GM21447 (cell line): ENCODE data around the gene BCL2L1.
"Not testable (repeated sequence)": the region's sequence is repeated elsewhere in the genome, so short reads cannot be mapped to it uniquely, and the experiment has no call there.

Experiments
- ATAC-seq: cut with Tn5 transposase; IDR thresholded peaks from one replicate; pipeline ENCODE4 v1.9.1; 2021; ENCODE audit not compliant: unreplicated experiment

Gene BCL2L1

DNA sequence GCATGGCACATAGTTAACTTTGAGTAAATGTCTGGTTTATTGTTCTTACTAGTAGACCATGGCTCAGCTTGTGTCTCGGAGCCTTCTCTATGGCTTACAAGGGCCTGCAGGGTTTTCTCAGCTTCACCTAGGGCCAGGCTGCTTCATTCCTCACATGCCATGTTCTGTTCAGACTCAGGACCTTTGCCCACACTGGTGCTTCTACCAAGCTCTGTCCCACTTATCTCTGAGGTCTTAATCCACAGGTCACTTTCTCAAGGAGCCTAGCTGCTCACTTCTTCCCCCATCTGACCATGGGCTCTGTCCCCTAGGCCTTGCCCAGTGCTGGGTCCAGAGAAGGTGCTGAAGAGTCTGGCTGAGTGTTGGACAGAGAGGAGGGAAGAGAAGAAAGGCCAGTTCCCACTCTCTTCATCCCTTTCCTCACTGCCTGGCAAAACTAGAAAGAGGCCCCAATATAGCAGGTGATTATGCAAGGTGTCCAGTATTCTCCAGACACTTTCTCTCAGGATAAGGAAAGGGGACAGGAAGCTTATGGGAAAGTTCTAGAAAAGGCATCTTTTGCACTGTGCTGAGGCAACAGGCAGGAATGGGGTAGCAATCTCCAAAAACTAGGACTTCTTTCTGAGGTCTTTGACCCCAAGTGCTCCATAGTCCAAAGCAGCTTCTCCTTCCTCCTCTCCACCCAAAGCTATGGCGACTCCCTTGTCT, 45.0 kb downstream of the BCL2L1 start:
- ATAC-seq, result no peak

DNA sequence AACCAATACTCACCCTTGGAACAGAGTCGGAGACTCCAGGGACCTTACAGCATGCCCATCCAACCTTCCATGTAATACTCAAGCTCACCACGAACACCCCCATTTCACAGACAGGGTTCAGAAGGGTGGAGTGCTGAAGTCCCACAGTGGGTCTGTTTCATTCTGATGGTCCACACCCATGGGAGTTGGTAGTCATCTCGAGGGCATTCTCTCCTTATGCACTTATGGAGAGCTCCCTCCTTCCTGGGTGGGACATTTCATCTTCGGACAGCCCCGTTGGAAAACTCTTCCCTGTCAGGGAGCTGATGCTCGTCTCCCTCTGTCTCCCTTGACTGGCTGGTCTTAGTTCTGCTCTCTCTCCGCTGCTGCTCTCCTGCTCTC, 46.1 kb downstream of the BCL2L1 start:
- no peak for ATAC-seq

DNA sequence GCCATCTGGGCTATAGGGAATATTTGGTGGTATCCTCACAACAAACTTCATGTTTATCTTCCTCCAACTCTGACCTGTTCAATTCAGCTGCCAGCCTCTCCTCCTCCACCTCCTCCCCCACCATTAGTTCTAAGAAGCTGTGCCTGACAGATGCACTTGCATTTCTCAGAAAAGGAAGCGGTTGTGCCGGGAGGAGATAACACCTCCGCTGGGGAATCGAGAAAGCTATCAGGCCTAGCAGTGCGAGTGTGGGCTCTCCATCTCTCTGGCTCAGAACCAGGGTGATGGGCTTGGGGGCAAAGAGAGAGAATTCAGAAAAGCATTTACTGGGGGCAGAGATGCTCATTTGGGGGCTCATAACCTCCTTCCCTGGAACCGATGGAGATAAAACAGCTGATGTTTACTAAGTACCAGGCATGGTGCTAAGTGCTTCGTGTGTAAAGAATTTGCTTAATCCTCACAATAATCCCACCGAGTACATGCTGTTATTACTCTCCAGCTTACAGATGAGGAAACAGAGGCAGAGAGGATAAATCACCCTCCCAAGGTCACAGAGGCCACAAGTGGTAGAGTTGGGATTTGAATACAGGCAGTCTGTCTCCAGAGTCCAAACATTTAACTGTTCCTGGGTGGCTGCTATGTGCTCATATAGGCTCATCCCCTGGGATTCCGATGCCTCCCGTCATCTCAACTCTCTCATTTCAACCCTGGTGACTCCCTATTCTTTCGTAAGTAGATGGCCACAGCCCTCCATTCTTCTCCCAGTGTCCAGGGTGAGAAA, 46.6 kb downstream of the BCL2L1 start:
- no peak for ATAC-seq

DNA sequence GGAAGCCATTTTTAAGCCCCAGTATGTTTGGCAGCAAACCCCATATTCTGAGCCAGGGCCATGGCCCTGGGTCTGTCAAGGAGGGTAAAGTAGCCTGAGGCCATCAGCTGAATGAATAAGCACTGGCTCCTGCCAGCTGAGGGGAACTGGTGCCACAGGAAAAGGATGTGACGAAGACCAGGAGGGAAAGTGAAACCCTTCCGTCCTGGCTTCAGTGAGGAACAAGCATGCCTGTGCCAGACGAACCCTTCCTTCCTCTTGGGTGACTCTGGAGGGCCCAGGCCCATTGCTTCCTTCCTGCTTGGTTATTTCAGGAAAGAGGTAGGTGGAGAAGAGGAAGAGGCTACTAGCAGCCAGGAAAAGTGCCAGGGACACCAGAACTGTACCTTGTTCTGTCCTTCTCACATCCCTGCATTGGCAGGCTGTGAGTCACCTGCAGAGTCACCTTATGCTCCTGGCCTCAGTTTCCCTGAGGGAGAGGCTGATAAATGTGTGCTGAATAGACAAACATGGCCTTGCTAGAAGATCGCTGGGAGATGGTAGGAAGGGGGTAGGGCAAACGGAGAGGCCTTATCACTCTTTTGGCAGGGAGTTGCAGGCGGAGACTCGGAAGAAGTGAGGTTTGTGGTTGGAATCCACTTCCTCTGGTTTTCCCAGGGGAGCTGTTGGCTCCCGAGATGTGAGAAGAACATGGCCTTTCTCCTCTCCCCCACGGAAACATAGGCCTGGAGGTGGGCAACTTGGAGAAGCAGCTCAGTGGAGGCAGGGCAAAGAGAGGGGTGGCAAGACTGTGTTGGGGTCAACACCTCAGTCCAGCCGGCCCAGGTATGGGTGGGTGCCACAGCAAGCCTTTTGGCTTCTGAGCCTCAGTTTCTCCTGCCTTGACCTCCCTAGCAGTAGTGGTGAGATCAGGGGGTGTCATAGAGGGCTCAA, 47.5 kb downstream of the BCL2L1 start:
- peak; percentile 69 for ATAC-seq

DNA sequence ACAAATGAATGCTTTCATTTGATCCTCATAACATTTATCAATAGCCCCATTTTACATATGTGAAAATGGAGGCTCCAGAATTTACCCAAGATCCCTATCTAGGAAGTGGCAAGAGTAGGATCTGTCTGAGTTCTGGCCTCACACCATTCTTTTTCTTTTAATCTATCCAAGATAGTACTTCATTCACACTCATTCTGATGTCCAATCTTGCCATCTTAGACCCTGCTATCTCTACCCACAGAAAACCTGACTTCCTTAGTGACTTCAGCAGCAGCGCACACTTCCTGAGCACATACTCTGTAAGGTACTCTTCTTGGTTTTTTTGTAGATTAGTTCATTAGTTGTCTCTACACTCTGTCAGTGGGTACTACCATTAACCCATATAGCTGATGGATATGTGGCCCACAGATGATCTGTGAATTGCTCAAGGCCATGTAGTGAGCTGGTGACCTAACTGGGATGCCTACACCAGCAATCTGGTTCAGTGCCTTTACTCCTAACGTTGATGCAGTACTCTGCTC, 48.7 kb downstream of the BCL2L1 start:
- ATAC-seq, result no peak

DNA sequence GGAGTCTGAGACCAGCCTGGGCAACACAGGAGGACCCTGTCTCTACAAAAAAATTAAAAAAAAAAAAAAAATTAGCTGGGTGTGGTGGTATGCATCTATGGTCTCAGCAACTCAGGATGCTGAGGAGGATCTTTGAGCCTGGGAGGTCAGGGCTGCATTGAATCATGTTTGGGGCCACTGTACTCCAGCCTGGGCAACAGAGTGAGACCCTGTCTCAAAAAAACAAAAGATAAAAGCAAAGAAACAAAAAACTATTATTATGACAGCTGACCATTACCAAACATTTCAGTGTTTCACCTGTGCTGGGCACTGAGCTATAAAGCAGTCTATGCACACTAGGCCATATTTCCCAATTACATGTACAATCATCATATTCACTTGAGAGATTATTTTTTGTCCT, 49.2 kb downstream of the BCL2L1 start:
- no peak for ATAC-seq

DNA sequence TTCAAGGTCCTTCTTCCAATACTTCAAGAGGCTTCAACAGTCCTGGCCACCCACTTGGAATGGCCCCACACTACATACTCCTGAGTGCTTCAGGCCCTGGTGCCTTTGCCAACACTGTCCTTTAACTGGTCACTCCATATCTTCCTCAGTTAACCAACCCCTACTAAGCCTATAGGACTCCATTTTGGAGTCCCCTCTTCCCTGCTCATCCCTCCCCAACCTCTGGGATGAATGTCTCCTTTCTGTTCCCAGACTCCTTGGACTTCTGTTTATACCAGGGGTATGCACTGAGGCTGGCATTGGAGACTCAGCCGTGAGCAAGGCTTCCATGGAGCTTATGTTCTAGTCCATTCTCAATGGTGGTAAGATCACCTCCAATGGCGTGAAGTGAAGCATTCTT, 51.3 kb downstream of the BCL2L1 start:
- ATAC-seq, result no peak

DNA sequence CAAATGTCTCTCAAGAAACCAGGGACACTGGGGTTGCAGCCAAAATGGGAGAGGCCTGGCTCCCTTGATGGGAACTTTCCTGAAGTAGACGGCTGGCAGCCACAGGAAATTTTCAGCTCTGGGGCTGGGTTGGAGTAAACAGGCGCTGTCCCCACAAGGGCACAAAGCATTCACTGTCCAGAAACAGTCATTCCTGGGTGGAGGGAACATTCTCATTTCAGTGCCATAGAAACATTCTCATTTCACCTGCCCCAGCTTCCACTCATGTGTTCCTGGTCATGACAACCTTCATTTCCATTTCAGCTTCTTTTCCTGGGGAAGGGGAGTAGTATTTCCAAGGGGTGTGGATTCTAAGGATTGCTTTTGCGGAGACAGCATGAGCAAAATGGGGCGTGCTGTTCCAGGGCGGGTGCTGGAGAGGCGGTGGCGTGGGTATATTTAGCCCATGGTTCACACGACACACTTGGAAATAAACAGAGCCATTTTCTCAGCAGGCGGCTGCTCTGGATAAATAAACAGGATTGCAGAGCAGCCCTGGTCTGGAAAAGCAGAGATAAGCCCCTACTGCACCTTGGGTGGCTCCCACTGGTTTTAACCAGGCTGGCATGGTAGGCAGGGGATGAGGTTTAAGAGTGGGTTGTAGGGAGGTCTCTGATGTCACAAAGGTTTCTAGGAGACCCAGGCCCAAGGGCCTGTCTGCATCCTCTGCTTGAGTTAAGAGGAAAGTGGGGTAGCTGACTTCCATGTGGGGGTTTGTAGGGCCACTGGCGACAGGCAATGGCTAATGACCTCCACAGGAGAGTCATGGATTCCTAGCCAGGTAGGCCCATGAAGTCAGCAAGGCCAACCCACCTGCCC, 52.1 kb downstream of the BCL2L1 start:
- ATAC-seq, result no peak

DNA sequence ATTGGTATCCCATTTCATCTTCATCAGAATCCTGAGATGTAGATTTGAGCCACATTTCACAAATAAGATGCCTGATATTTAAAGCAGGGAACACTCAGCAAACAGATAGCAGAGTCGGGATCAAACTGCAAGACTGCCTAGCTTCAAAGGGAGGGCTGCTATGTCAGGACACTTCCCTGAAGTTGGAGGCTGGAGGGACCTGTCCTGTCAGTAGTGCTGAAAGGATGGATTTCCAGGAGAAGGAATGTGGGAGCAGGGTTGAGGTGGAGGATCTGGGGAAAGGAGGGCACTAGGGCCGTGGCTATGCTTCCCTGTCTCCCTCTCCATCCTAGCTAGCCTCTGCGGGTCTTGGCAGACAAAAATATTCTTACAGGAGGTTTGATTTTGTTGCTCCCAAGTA, 52.8 kb downstream of the BCL2L1 start:
- ATAC-seq, result no peak

DNA sequence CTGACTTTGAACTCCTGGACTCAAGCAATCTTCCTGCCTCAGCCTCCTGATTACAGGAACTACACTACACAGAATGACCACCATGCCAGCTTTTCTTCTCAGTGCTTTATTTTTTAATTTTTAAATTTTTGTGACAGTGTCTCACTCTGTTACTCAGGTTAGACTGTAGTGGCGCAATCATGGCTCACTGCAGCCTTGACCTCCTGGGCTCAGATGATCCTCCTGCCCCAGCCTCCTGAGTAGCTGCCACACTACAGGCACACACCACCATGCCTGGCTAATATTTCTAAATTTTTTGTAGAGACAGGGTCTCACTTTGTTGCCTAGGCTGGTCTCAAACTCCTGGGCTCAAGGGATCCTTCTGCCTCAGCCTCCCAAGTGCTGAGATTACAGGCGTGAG, 53.7 kb downstream of the BCL2L1 start:
- not testable (repeated sequence) for ATAC-seq

DNA sequence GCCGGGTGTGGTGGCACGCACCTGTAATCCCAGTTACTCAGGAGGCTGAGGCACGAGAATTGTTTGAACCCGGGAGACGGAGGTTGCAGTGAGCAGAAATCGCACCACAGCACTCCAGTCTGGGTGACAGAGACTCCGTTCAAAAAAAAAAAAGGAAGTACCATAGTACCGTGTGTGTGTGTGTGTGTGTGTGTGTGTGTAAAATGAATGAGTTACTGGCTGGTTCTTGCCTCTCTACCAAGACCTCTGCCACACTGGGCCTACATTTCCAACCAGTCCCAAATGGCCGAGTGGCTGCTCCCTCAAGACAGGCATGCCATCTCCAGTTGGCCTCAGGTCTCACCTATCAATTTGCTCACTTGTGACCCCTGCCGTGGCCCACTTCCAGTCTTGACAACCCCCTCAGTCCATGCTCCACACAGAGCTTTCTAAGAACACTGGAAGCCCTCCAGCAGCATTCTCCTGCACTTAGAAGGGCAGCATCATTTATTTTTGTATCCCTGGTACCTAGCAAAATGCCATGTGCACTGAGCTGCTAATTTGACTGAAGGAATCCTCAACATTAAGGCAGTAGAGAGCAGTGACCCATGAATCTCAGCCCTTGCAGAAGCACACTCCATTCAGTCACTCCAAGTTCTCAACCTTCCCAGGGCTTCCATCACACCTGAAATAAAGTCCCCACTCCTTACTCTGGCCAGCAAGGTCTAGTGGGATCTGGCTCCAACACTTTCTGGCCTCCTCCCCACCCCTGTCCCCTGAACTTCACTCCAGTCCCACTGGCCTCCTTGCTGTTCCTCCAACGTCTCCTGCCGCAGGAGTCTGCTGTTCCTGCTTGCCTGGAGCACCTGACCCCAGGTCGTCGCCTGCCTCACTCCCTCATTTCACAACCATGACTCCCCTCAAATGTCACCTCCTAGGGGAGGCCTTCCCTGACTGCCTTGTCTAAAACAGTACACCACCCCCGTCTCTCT, 55.1 kb downstream of the BCL2L1 start:
- no peak for ATAC-seq

DNA sequence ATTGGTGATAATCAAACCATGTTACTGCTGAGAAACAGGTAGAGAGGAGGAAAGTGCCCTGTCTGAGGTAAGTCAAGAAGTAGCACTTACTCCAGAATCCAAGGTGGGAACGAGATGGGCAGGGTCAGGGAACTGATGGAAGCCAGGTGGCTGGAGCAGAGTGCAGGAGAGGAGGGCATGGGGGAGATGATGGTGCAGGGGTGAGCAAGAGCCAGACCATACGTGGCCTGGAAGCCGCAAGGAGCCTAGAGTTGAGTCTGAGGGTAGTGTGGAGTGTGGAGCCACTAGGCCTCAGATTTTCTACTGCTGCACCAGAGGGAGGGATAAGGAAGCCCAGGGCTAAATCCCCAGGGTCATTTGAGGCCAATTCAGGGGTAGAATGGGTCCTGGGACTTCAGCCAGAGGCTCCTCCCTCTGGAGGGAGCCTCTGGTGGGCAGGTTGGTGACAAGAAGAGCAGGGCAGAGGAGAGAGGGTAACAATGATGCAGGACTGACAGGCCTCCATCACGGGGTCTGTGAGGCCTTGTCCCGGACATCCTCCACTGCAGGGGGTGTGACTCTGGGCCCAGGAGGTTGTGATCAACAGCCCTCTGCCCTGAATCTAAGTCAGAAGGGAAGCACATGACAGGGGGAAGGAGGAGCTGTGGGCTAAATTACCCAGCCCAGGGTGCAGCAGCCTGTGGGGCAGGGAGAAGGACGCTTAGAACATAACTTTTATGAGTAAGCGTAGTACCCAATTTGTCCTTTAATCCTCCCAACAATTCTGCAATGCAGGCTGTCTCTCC, 56.2 kb downstream of the BCL2L1 start:
- ATAC-seq, result no peak

DNA sequence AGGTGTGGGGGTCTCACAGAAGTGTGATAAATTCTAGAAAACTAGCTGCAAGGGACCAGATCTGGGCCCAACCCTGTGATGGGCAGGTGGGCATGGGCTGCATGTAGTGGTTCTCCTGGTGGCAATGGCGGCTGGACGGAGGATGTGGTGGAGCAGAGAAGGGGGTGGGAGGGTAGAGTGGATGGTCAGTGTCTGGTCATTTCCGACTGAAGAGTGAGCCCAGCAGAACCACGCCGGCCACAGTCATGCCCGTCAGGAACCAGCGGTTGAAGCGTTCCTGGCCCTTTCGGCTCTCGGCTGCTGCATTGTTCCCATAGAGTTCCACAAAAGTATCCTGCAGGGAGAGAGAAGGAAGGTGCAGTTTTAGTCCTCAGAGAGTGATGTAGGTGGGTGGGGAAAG, 56.9 kb downstream of the BCL2L1 start:
- no peak for ATAC-seq

DNA sequence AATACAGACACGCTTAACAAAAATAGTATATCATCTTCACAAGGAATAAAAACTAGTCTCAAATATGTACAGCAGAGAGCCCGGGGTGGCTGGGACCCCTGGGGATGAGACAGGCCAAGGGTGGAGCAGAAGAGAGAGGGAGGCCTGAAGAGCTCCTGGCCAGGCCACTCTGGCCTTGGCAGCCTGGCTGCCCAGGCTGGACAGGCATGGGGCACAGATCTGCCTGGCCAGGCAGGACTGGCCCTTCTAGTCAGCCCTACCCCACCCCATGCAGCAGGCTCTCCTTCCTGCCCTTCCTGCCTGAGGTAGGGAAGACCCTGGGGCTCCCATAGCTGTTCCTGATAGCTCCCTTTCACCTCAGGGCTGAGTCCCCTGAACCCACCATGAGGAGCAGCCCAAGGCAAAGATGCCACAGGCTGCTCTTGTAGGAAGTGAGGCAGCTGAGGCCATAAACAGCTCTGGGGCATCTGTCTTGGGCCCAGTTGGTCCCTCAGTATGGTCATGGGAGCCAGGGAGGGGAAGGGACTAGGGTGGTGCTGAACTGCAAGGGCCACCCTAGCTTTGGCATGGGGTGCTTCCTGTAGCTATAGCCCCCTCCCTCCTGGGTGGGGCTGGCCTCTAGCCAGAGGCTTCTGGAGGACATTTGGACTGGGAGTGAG, 57.8 kb downstream of the BCL2L1 start:
- ATAC-seq, result no peak

DNA sequence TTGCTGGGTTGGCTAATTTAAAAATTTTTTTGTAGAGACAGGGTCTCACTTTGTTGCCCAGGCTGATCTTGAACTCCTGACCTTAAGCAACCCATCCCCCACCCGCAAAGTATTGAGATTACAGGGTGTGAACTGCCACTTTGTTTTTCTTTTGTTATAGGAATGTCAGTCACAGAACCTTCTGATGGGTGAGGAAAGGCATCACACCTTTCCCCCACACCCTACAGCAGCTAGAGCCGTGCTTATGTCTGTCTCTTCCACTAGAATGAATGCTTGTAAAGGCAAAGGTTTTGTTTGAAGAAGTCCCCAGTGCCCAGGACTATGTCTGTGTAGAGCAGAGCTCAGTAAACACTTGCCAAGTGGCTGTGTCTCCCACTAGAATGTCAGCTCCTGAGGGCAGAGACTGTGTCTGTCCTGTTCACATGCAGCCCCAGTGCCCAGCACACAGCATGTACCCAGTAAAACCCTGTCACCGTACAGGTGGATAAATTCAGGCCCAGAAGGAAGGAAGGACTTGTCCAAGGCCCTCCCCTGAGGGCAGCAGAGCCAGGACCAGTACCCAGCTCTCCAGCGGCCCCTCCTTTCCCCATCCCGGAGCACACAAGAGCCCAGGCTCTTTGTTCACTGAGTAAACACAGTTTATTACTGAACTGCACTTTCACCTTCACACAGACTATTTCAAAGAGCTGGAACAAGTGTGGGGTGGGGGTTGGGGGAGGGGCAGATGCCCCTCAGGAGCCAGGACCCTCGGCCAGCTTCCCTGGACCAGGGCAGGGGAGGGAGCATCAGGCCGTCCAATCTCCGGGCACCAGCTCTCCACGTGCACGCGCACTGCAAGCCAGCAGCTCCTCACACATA, 58.6 kb downstream of the BCL2L1 start:
- ATAC-seq, result no peak

DNA sequence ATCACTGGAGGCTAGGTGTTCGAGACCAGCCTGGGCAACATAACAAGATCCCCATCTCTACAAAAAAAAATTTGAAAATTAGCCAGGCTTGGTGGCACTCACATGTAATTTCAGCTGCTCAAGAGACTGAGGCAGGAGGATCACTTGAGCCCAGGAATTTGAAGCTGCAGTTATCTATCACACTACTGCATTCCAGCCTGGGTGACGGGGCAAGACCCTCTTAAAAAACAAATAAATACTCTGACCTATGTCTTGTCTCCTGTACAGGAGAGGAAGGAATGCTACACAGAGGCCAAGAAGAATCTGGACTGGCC, 59.2 kb downstream of the BCL2L1 start:
- no peak for ATAC-seq

DNA sequence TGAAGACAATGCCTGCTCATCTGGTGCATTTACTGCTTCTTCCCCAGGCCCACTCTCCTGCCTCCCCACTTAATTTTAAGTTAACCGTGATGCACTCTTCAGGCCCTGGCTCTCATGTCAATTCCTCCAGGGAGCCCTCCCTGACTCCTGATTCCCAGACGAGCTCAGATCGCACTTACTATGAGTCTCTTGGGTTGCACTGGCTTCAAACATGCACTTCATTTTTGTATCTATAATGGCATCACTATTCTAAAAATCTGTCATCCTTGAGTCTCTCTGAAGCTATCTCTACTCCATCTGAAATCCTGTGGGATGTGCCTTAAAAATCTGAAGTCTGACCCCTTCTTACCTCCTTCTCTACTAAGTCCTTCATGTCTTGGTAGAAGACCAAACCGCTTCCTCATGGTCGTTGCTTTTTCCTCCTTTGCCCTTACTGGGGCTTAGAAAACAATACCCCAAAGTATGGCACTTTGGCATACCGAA, 60.3 kb downstream of the BCL2L1 start:
- no peak for ATAC-seq
